ENCODE results near the gene FOXN4.

DNA sequence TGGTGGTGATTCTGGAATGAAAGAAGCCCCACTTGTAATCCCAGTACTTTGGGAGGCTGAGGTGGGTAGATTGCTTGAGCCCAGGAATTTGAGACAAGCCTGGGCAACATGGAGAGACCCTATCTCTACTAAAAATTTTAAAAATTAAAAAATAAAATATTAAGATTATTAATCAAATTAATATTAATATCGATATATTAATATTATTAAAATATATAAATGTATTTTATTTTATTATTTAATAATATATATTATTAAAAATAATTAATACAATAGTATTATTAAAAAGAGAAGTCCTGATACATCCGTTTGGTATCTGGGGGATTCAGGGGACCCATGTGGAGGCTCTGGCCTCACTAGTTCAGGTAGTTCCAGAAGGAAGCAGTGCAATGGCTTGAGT lies 68.7 kb downstream of the FOXN4 start:
- no peak for TF ChIP-seq CTCF (IDR thresholded peaks at IDR 0.05)
- no peak for TF ChIP-seq POLR2A (IDR thresholded peaks at IDR 0.05)
- TF ChIP-seq EP300 (IDR thresholded peaks at IDR 0.05), result no peak

Measured in tibial nerve (tissue), 4 donors.